AG08396 (cell line): Measurements from ENCODE around the gene PRELP.
"Not testable (repeated sequence)": the region's sequence is repeated elsewhere in the genome, so short reads cannot be mapped to it uniquely, and the experiment has no call there.

Experiments used
- DNase-seq: peaks from one replicate; pipeline ENCODE4 v3.0.0; 2012; ENCODE audit warnings: low spot score, mixed read lengths

The PRELP gene

GRCh38 chr1:203453616-203454015, 22.0 kb upstream of the PRELP start:
- DNase-seq, result no peak

GRCh38 chr1:203454986-203455471, 20.6 kb upstream of the PRELP start:
- no peak for DNase-seq

DNA sequence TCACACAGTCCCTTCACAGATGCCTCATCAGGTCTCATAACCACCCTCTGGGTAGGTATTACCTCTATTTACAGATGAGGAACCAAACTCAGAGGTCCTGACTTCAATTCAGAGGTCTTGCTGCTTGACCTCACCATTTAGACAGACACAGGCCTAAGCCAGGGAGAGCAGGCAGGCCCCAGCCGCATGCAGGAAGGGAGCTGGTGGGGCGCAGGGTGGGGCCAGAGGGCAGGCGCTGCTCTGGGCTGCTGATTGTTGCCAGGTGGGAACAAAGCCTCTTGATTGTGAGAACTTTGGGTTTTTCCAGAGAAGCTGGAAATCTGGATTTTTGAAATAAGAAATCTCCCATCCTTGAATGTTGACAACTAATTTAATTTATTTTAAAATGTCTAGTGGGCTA, 19.9 kb upstream of the PRELP start:
- no peak for DNase-seq

DNA sequence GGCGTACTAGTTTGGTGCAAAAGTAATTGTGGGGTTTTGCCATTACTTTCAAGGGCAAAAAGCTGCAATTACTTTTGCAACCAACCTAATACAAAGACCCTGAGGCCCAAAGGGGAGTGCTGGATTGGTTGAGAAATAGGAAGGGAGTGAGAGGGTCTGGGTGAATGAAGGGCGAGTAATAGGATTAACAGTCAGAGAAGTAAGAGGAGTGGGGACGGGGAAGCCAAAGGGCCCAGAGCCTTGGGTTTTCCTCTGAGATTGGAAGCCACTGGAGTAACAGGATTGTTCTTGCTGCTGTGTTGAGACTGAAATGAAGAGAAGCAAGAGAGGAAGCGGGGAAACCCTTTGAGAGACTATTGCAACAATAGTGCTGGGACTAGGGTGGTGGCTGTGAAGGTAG, 19.0 kb upstream of the PRELP start:
- no peak for DNase-seq

- DNase-seq, result no peak
Measured at GRCh38 chr1:203458078-203458477, 17.5 kb upstream of the PRELP start.

DNA sequence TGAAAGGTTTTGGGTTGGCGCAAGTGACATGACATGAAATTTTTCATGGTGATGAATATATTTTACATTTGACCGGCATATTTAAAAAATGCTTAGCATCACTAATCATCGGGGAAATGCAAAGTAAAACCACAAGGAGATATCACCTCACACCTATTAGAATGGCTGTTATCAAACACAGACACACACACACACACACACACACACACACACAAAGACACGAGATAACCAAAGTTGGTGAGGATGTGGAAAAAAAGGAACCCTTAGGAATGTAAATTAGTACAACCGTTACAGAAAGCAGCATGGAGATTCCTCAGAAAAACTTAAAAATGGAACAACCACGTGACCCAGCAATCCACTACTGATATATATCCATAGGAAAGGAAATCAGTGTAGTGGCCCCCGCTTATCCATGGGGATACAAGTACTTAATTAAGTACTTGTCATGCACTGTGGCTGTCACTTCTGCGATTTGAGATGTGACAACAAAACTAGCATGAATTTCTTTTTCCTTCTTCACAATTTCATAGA, 15.9 kb upstream of the PRELP start:
- DNase-seq, result no peak

GRCh38 chr1:203461717-203462116, 13.9 kb upstream of the PRELP start:
- DNase-seq, result no peak

- no peak for DNase-seq
Measured at GRCh38 chr1:203462143-203462542, 13.5 kb upstream of the PRELP start.

GRCh38 chr1:203462878-203463277, 12.7 kb upstream of the PRELP start:
- DNase-seq, result peak; percentile 65

- DNase-seq, result no peak
Measured at GRCh38 chr1:203463469-203464062, 12.0 kb upstream of the PRELP start.

- no peak for DNase-seq
Measured at GRCh38 chr1:203464226-203464625, 11.4 kb upstream of the PRELP start.

DNA sequence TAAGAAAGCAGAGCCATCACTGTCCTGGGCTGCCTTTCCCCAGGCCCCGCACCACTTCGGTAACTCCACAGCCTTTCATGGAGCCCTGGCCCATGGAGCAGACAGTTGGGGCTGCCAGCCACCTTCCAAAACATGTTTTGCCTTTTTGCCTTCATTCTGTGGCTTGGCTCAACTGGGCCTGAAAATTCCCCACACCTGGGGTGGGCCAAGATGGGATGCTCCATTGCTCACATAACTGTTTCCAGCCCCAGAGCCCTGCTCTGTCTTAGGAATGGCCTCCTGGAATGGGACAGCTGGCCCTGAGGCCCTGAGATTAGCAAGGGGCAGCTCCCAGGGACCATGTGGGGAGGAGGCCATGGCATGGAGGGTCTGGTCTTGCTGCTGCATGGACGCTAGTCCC, 10.9 kb upstream of the PRELP start:
- DNase-seq, result no peak

GRCh38 chr1:203465146-203465798, 10.3 kb upstream of the PRELP start:
- no peak for DNase-seq

DNA sequence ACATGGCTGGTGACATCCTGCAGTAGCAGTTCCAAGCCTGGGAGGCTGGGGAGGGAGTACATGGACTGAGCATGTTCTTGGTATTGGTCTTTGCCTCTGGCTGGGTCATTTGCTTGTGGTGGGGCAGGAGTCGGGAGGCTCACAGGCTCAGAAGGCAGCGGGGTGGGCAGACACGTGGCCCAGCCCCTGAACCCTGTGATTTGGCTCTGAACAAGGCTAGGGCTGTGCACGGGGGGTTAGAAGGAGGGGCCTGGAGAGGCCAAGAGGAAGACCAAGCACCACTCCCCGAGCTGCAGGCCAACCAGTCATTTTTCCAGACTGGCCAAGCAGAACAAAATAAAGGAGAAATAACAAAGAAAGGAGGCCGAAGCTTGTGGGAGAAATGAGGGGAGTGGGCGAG, 9.7 kb upstream of the PRELP start:
- DNase-seq, result no peak

- not testable (repeated sequence) for DNase-seq
Measured at GRCh38 chr1:203466906-203467549, 8.6 kb upstream of the PRELP start.

- DNase-seq, result no peak
Measured at GRCh38 chr1:203467550-203467921, 8.1 kb upstream of the PRELP start.

DNA sequence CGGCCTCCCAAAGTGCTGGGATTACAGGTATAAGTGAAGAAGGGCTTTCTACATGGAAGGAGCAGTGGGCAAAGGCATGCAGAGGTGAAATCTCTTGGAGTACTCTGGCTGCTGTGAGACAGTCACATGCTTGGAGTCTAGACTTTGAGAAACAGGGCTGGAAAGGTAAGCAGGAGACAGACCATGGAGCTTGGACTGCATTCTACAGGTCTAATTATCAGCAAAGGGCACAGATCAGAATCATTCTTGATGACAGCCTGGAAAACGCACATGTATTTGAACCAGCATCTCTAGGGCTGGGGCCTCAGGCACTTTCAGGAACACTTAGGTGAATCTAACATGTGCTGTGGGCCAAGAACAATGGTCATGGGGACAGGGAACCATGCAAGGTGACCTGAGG, 7.3 kb upstream of the PRELP start:
- no peak for DNase-seq

DNA sequence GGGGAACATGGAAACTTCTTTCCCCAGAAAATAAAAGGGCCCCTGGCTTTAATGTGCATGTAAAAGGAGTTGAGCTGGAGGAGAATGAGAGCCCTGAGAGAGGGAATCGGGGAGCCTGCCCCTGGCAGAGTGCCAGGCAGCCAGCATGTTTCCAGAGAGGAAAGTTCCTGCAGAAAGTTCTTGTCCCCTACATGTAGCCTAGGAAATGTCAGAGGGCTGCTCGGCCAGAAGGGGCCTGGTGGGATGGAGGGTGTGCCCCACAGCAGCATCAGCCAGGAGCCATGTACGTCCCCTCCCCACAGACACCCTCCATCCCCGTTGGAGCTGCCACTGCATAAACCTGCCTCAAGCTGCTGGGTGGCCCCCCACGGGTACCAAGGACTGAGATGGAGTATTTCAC, 5.4 kb upstream of the PRELP start:
- no peak for DNase-seq

DNA sequence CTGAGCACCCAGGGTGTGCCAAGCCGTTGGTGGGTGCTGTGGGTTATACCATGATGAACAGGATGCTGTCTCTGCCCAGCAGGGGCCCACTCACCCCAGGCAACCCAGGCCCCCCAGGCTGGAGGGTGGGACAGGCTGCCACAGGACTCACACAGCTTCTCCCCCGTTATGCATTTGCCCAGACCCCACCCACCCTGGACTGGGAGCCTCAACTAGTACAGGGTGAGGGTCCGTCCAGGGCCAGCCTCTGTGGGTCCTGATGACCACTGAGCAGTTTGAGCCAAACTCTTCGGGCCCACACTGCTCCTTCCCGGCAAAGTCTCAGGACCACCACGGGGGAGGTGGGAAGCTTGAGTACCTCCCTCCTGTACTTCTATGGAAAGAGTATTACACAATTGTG, 3.8 kb upstream of the PRELP start:
- no peak for DNase-seq

DNA sequence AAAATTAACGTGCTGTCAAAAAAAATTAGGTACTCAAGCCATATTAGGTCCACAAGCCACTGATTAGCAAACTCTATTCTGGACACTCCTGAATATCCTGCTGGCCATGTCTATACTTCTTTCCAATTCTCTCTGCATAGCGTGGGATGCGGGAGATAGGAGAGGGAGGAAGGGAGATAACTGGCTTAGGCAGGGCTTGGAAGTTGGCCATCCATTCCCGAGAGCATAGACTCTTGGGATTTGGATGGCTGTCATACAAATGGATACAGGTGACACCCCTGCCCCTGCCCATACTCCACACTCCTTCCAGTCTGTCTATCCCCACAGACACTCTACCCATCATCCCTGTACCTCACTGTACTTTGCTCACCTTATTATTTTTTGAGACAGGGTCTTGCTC, 2.3 kb upstream of the PRELP start:
- no peak for DNase-seq

DNA sequence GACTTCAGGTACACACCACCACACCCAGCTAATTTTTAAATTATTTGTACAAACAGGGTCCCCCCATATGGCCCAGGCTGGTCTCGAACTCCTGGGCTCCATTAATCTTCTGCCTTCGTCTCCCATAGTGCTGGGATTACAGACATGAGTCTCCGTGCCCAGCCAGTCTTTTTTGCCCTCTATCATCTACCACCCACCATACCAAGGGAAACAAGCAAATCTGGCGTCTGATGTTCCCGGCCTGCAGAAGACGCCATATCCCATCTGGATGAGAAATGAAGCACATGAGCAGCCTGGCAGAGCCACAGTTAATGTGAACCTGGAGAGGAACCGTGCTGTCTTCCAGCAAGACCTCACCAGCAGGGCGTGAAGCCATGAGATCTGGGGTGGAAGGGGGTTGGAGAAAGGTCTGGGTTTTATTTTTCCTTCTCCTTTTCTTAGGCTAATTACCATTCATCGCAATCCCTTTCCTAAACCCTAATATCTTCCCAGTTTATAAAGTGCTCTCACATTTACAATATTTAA, 1.8 kb upstream of the PRELP start:
- DNase-seq, result no peak

DNA sequence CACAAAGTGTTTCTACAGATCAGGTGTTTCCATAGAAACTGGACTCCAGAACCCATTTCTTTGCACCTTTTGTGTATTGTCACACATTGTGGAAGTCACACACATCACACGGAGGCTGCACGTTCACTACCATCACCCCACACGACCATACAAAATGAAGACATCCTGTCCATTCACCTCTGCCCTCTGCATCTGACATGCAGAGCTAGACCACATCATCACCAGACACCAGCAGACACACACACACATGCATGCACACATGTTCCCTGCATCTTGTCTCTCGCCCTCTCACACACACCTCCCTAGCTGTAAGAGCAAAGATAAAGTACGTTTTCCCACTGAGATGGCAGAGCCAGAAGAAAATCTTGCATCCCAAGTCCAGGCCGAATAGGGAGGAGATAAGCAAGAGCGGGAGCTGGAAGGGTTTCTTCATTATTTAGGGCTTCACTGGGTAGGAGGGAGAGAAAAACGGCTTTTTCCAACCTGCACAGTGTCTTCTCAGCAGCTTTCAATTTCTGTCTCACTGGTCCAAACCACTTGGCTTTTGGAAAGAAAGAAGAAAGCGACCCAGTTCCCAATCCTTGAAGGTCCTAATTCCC, 709 bp downstream of the PRELP start:
- DNase-seq, result no peak

GRCh38 chr1:203477748-203478147, 2.1 kb downstream of the PRELP start:
- DNase-seq, result no peak
